Activated T-cell treated with anti-CD3 and anti-CD28 coated beads for 4 hours (primary cell): ENCODE measurements around the gene GOLGB1.
"Not testable (repeated sequence)": the region's sequence is repeated elsewhere in the genome, so short reads cannot be mapped to it uniquely, and the experiment has no call there.

Source experiments
- DNase-seq: peaks from one replicate; pipeline ENCODE4 v3.0.0-alpha.2; 2020

Gene GOLGB1

GRCh38 chr3:121749276-121750086, at the start of gene GOLGB1:
Gene GOLGB1, minus strand, starts transcription at chr3:121749741. Its CDS starts 18,770 bp downstream, at chr3:121730971.
- DNase-seq = peak; percentile 89

GRCh38 chr3:121796970-121797369, 47.4 kb upstream of the GOLGB1 start:
- DNase-seq = no peak

GRCh38 chr3:121794264-121794983, 44.9 kb upstream of the GOLGB1 start:
- DNase-seq = no peak

- no peak for DNase-seq
Measured at GRCh38 chr3:121793078-121793477, 43.5 kb upstream of the GOLGB1 start.

- no peak for DNase-seq
Measured at GRCh38 chr3:121786485-121786884, 36.9 kb upstream of the GOLGB1 start.

GRCh38 chr3:121782784-121783183, 33.2 kb upstream of the GOLGB1 start:
- not testable (repeated sequence) for DNase-seq

GRCh38 chr3:121781611-121782010, 32.1 kb upstream of the GOLGB1 start:
- no peak for DNase-seq

GRCh38 chr3:121775095-121775494, 25.6 kb upstream of the GOLGB1 start:
- DNase-seq = not testable (repeated sequence)

- DNase-seq = no peak
Measured at GRCh38 chr3:121769246-121769645, 19.7 kb upstream of the GOLGB1 start.

GRCh38 chr3:121768452-121768851, 18.9 kb upstream of the GOLGB1 start:
- no peak for DNase-seq

GRCh38 chr3:121759541-121760202, 10.1 kb upstream of the GOLGB1 start:
- no peak for DNase-seq

- DNase-seq = no peak
Measured at GRCh38 chr3:121758727-121759450, 9.3 kb upstream of the GOLGB1 start.

GRCh38 chr3:121757812-121758545, 8.4 kb upstream of the GOLGB1 start:
- DNase-seq = no peak

GRCh38 chr3:121757087-121757811, 7.7 kb upstream of the GOLGB1 start:
- no peak for DNase-seq

GRCh38 chr3:121752772-121753171, 3.2 kb upstream of the GOLGB1 start:
- DNase-seq = no peak

GRCh38 chr3:121752261-121752660, 2.7 kb upstream of the GOLGB1 start:
- no peak for DNase-seq

- no peak for DNase-seq
Measured at GRCh38 chr3:121750087-121750415, 510 bp upstream of the GOLGB1 start.

GRCh38 chr3:121748680-121749275, 763 bp downstream of the GOLGB1 start:
- DNase-seq = no peak

- no peak for DNase-seq
Measured at GRCh38 chr3:121747976-121748375, 1.6 kb downstream of the GOLGB1 start.

- DNase-seq = not testable (repeated sequence)
Measured at GRCh38 chr3:121743106-121743505, 6.4 kb downstream of the GOLGB1 start.

- no peak for DNase-seq
Measured at GRCh38 chr3:121740896-121741295, 8.6 kb downstream of the GOLGB1 start.
